MM.1S (cell line): ENCODE measurements around the gene FGD6.

Source experiments
- CTCF ChIP-seq: fragments of 300-600 bp; sonication (generic); IDR thresholded peaks from 2 replicates; pipeline ENCODE4 v1.5.1; 2016; ENCODE audit warnings: antibody characterized with exemption, low read length, mixed read lengths
- EZH2phosphoT487 ChIP-seq: fragments of 300-600 bp; sonication (generic); IDR thresholded peaks from 2 replicates; pipeline ENCODE4 v1.6.1; 2018; ENCODE audit warnings: antibody characterized with exemption, low read length

- no peak for TF ChIP-seq CTCF
- TF ChIP-seq EZH2phosphoT487: no peak
These were observed 83.2 kb downstream of the FGD6 start for GRCh38 chr12:95134085-95134484.
